H1 (cell line): Measurements from ENCODE around the gene STX4. TPM values are rescaled to one million over a fixed set of nuclear protein-coding genes. Genes with fewer than 3 reads are reported as not detected.

Experiments used
- CTCF ChIA-PET: fragments of 300-600 bp; sonication (Branson Sonifier 250); formaldehyde crosslinking; loops from one replicate; lab custom pipeline; 2021; ENCODE audit not compliant: partially characterized antibody; lab: Charles Lee
- POLR2A ChIA-PET: fragments of 300-600 bp; sonication (Branson Sonifier 250); formaldehyde crosslinking; loops from one replicate; lab custom pipeline; 2021; ENCODE audit warnings: inconsistent platforms; ENCODE audit not compliant: partially characterized antibody; lab: Charles Lee
- DNase-seq, 2 experiments: peaks; one replicate each; pipeline versions ENCODE4 v3.0.0 to v3.0.0-alpha.2; 2010 to 2022; ENCODE audit warnings: low spot score in 2 of 2, low read depth in 1 of 2, mixed read lengths in 1 of 2
- FAIRE-seq: peaks from 2 replicates; lab custom pipeline; 2011; peaks lifted over from hg19 to GRCh38; lab: Jason Lieb, UNC
- H2AFZ ChIP-seq: 2 replicates; pipeline ENCODE4 v1.8.1; 2012; ENCODE audit warnings: low read length, inconsistent platforms
- H2AK5ac ChIP-seq: 2 replicates; pipeline ENCODE4 v1.6.1; 2013; ENCODE audit warnings: low read depth, low read length
- H2BK120ac ChIP-seq: replicated peaks from 2 replicates; pipeline ENCODE3; 2013; ENCODE audit warnings: low read depth, low read length, inconsistent platforms
- H2BK12ac ChIP-seq: 2 replicates; pipeline ENCODE4 v1.6.1; 2013; ENCODE audit warnings: low read depth, low read length
- H2BK15ac ChIP-seq: 2 replicates; pipeline ENCODE4 v1.6.1; 2013; ENCODE audit warnings: low read length
- H2BK20ac ChIP-seq: 2 replicates; pipeline ENCODE4 v1.6.1; 2013; ENCODE audit warnings: low read length
- H2BK5ac ChIP-seq: 2 replicates; pipeline ENCODE4 v1.6.1; 2013; ENCODE audit warnings: low read depth, low read length
- H3K14ac ChIP-seq: 2 replicates; pipeline ENCODE4 v1.6.1; 2013; ENCODE audit warnings: inconsistent platforms; ENCODE audit not compliant: insufficient read length
- H3K18ac ChIP-seq: 2 replicates; pipeline ENCODE4 v1.6.1; 2013; ENCODE audit warnings: low read length; ENCODE audit errors: extremely low read depth
- H3K23ac ChIP-seq: 2 replicates; pipeline ENCODE4 v1.6.1; 2013; ENCODE audit warnings: inconsistent platforms; ENCODE audit not compliant: insufficient read length
- H3K23me2 ChIP-seq: 2 replicates; pipeline ENCODE4 v1.6.1; 2013; ENCODE audit warnings: low read depth, low read length
- H3K27ac ChIP-seq: 2 replicates; pipeline ENCODE4 v1.6.1; 2011; ENCODE audit warnings: low read depth, low read length, inconsistent platforms
- H3K27me3 ChIP-seq, 4 experiments: replicated peaks in 1 of 4; 1 replicate in 1 of 4; 2 replicates in 3 of 4; pipeline versions ENCODE4 v1.6.1 to v1.8.1; 2011 to 2013; ENCODE audit warnings: low read length in 3 of 4, mild to moderate bottlenecking in 3 of 4, inconsistent platforms in 2 of 4, mixed read lengths in 2 of 4, moderate library complexity in 1 of 4; ENCODE audit not compliant: control insufficient read depth in 3 of 4, insufficient read depth in 3 of 4; ENCODE audit errors: extremely low read depth in 1 of 4
- H3K36me3 ChIP-seq, 4 experiments: 2 replicates each; pipeline versions ENCODE4 v1.6.1 to v1.8.1; 2011 to 2013; ENCODE audit warnings: mild to moderate bottlenecking in 4 of 4, low read length in 3 of 4, moderate library complexity in 2 of 4, control low read depth in 1 of 4, inconsistent platforms in 1 of 4; ENCODE audit not compliant: insufficient read depth in 4 of 4, control insufficient read depth in 2 of 4
- H3K4ac ChIP-seq: replicated peaks from 2 replicates; pipeline ENCODE3; 2013; ENCODE audit warnings: low read length, low read depth, mixed read lengths, inconsistent platforms; ENCODE audit not compliant: insufficient read length
- H3K4me1 ChIP-seq, 4 experiments: replicated peaks in 1 of 4; 1 replicate in 1 of 4; 2 replicates in 3 of 4; pipeline versions ENCODE4 v1.6.1 to v1.8.1; 2011 to 2013; ENCODE audit warnings: low read length in 3 of 4, inconsistent platforms in 2 of 4, mixed read lengths in 1 of 4; ENCODE audit not compliant: insufficient read depth in 4 of 4, control insufficient read depth in 3 of 4
- H3K4me2 ChIP-seq, 2 experiments: 2 replicates each; pipeline versions ENCODE4 v1.6.1 to v1.8.1; 2011 to 2013; ENCODE audit warnings: low read depth in 2 of 2, low read length in 2 of 2, control low read depth in 1 of 2, inconsistent platforms in 1 of 2, mild to moderate bottlenecking in 1 of 2; ENCODE audit not compliant: insufficient read depth in 1 of 2
- H3K4me3 ChIP-seq, 4 experiments: fragments of 200-600, 300-600 bp in 1 of 4; sonication (generic), shearing (Covaris generic), sonication (Bioruptor Twin) in 1 of 4; 2 replicates each; pipeline versions ENCODE4 v1.5.1 to v1.8.1; 2011 to 2016; ENCODE audit warnings: low read length in 4 of 4, low read depth in 3 of 4, control low read depth in 2 of 4, inconsistent platforms in 2 of 4, mild to moderate bottlenecking in 2 of 4, mixed read lengths in 1 of 4, moderate library complexity in 1 of 4; ENCODE audit not compliant: insufficient read depth in 2 of 4; ENCODE audit errors: extremely low read depth in 1 of 4
- H3K56ac ChIP-seq: replicated peaks from 2 replicates; pipeline ENCODE3; 2013; ENCODE audit warnings: low read depth, mild to moderate bottlenecking, mixed read lengths, low read length, inconsistent platforms; ENCODE audit not compliant: insufficient read length
- H3K79me1 ChIP-seq: 2 replicates; pipeline ENCODE4 v1.6.1; 2013; ENCODE audit warnings: low read depth, low read length, control low read depth
- H3K79me2 ChIP-seq, 2 experiments: 2 replicates each; pipeline versions ENCODE4 v1.6.1 to v1.8.1; 2012 to 2013; ENCODE audit warnings: low read length in 2 of 2, mild to moderate bottlenecking in 2 of 2, inconsistent platforms in 1 of 2; ENCODE audit not compliant: insufficient read depth in 2 of 2, control insufficient read depth in 1 of 2
- H3K9ac ChIP-seq, 4 experiments: replicated peaks in 1 of 4; 1 replicate in 1 of 4; 2 replicates in 3 of 4; pipeline versions ENCODE4 v1.6.1 to v1.8.1; 2011 to 2013; ENCODE audit warnings: low read depth in 3 of 4, low read length in 3 of 4, control low read depth in 2 of 4, mild to moderate bottlenecking in 2 of 4, moderate library complexity in 2 of 4, inconsistent platforms in 1 of 4; ENCODE audit errors: extremely low read depth in 1 of 4
- H3K9me3 ChIP-seq, 2 experiments: 2 replicates each; pipeline versions ENCODE4 v1.6.1 to v1.8.1; 2012 to 2013; ENCODE audit warnings: mild to moderate bottlenecking in 2 of 2, moderate library complexity in 2 of 2, control low read depth in 1 of 2, inconsistent platforms in 1 of 2, low read depth in 1 of 2, low read length in 1 of 2, mixed read lengths in 1 of 2; ENCODE audit not compliant: insufficient read depth in 2 of 2
- H4K20me1 ChIP-seq, 2 experiments: replicated peaks in 1 of 2; 2 replicates each; pipeline versions ENCODE3 to v1.8.1; 2011 to 2013; ENCODE audit warnings: inconsistent platforms in 2 of 2, low read length in 2 of 2, mild to moderate bottlenecking in 1 of 2; ENCODE audit not compliant: insufficient read depth in 2 of 2, control insufficient read depth in 1 of 2
- H4K5ac ChIP-seq: 2 replicates; pipeline ENCODE4 v1.6.1; 2013; ENCODE audit warnings: low read length, low read depth, mixed read lengths, inconsistent platforms; ENCODE audit not compliant: insufficient read length
- H4K8ac ChIP-seq: 2 replicates; pipeline ENCODE4 v1.8.0; 2013; ENCODE audit warnings: mild to moderate bottlenecking, moderate library complexity, low read length, inconsistent platforms; ENCODE audit not compliant: insufficient read depth; ENCODE audit errors: extremely low read depth
- H4K91ac ChIP-seq: replicated peaks from 2 replicates; pipeline ENCODE3; 2013; ENCODE audit warnings: low read length, mixed read lengths, inconsistent platforms; ENCODE audit not compliant: insufficient read length
- CBX5 ChIP-seq: fragments of 300-800, 300-1000 bp; sonication (generic); IDR thresholded peaks from 2 replicates; pipeline ENCODE4 v1.7.1; 2016; ENCODE audit warnings: antibody characterized with exemption, low read length, low read depth
- EGR1 ChIP-seq: IDR thresholded peaks from 2 replicates; pipeline ENCODE4 v1.6.1; 2011; ENCODE audit warnings: low read depth, low read length, borderline replicate concordance
- GABPA ChIP-seq: IDR thresholded peaks from 2 replicates; pipeline ENCODE4 v1.6.1; 2011; ENCODE audit warnings: mild to moderate bottlenecking, low read length, moderate library complexity, borderline replicate concordance; ENCODE audit not compliant: insufficient read depth
- HDAC2 ChIP-seq, 2 experiments: fragments of 300-600 bp in 1 of 2; sonication (generic) in 1 of 2; IDR thresholded peaks; 2 replicates each; pipeline ENCODE4 v1.6.1; 2011 to 2012; ENCODE audit warnings: low read depth in 2 of 2, low read length in 2 of 2, mild to moderate bottlenecking in 2 of 2, moderate library complexity in 2 of 2, borderline replicate concordance in 1 of 2, inconsistent platforms in 1 of 2
- KDM4A ChIP-seq: IDR thresholded peaks from one replicate; pipeline ENCODE4 v1.7.1; 2012; ENCODE audit warnings: low read depth, mild to moderate bottlenecking, moderate library complexity, low read length, inconsistent platforms; ENCODE audit not compliant: severe bottlenecking
- KDM5A ChIP-seq: fragments of 200-600 bp; IDR thresholded peaks from 2 replicates; pipeline ENCODE4 v1.7.1; 2012; ENCODE audit warnings: mild to moderate bottlenecking, low read length, inconsistent platforms, mixed read lengths
- POU5F1 ChIP-seq: IDR thresholded peaks from 2 replicates; pipeline ENCODE4 v1.6.1; 2011; ENCODE audit warnings: low read depth, mild to moderate bottlenecking, low read length, moderate library complexity
- SP1 ChIP-seq: IDR thresholded peaks from 2 replicates; pipeline ENCODE4 v1.6.1; 2011; ENCODE audit warnings: low read depth, low read length
- SRF ChIP-seq: IDR thresholded peaks from 2 replicates; pipeline ENCODE4 v1.6.1; 2011; ENCODE audit warnings: mild to moderate bottlenecking, low read depth, low read length, moderate library complexity
- TCF12 ChIP-seq: IDR thresholded peaks from 2 replicates; pipeline ENCODE4 v1.6.1; 2011; ENCODE audit warnings: low read depth, mild to moderate bottlenecking, low read length
- TEAD4 ChIP-seq: IDR thresholded peaks from 2 replicates; pipeline ENCODE4 v1.6.1; 2012; ENCODE audit warnings: low read depth, low read length, inconsistent platforms, mixed read lengths
- WGBS, 2 experiments: shearing (Covaris generic) in 1 of 2; methylation state at CpG; one replicate each; pipeline versions ENCODE4 v1.1.6 to v1.1.7; 2013 to 2015; ENCODE audit warnings: low lambda C conversion rate in 2 of 2, mixed read lengths in 2 of 2, inconsistent platforms in 1 of 2, low coverage in 1 of 2, missing lambda C conversion rate in 1 of 2; ENCODE audit not compliant: insufficient replicate concordance in 2 of 2, insufficient coverage in 1 of 2, insufficient read length in 1 of 2; ENCODE audit errors: extremely low coverage in 1 of 2, missing lambda C conversion rate in 1 of 2; 5-methylcytosine and 5-hydroxymethylcytosine counted together
- polyA plus RNA-seq, 7 experiments: library from polyadenylated mRNA; depleted of rRNA in 3 of 7; stranded (reverse) in 5 of 7; unstranded in 2 of 7; fragments of >200 nt in 5 of 7; fragments of 200-250 nt in 2 of 7; gene quantifications; 1 replicate in 5 of 7; 2 replicates in 1 of 7; 4 replicates in 1 of 7; pipeline versions ENCODE4 v1.2.1 to v1.2.3, GENCODE V29; 2011 to 2013; ENCODE audit warnings: missing spikeins in 2 of 7, mixed read lengths in 2 of 7
- total RNA-seq: library from RNA; stranded (reverse); fragmentation: NEBNext Ultra II Directional; extraction: Animal tissue kit (Norgen Biotek cat#: 25700); gene quantifications from 2 replicates; pipeline ENCODE4 v1.2.1, GENCODE V29; 2021

The STX4 gene
- total and polyA plus RNA-seq, 2 of the 8 experiments (the other 6 are each of a cell fraction or from before 2014, with no cell fraction given): 25.8 to 32.3 TPM

- no peak overlapping the region for H3K14ac ChIP-seq
These were observed 30.1 kb downstream of the STX4 start for GRCh38 chr16:31063495-31063842.

More at GRCh38 chr16:31063495-31063842, 30.1 kb downstream of the STX4 start:
- Histone ChIP-seq H3K9me3 (no peaks in the 10 kb centered on the region), H3K4me3 (no peak overlapping the region), H3K56ac (no peak overlapping the region), H3K27me3 (no peaks in the 10 kb centered on the region), H4K8ac (0 out of 2 replicates have a peak overlapping the region, but pooled peaks have one; percentile 5), H3K79me1 (peaks cover 5% of the 10 kb centered on the region; the same call in 1 of the 2 replicates), H2BK12ac (no peak overlapping the region), H3K18ac (no peak overlapping the region), H3K36me3 (peaks cover 6 to 28% (median 14%) of the 10 kb centered on the region in 4 experiments; a peak in 6 of 8 replicates), H2AK5ac (no peak overlapping the region), H3K4me1 (no peaks in the 10 kb centered on the region), H3K4me2 (no peak overlapping the region), H2BK5ac (no peak overlapping the region), H2AFZ (no peak overlapping the region), H3K23ac (no peak overlapping the region), H4K91ac (no peak overlapping the region), H2BK20ac (no peak overlapping the region), H3K23me2 (no peaks in the 10 kb centered on the region), H3K27ac (no peak overlapping the region), H3K9ac (no peak overlapping the region), H2BK120ac (no peak overlapping the region), H4K5ac (no peak overlapping the region), H4K20me1 (peaks cover 0 to 15% of the 10 kb centered on the region in 2 experiments), H3K4ac (no peak overlapping the region), H3K79me2 (peaks cover 0 to 24% of the 10 kb centered on the region in 2 experiments; a peak in 2 of 4 replicates), H2BK15ac (no peak overlapping the region)
- ChIA-PET POLR2A (interaction anchor here (0.7 to 2.3 kb wide), 8 partner anchors 11 to 116 kb away, joined by 3 to 10 read pairs (median 4); partner anchors contain the start of genes FUS, ZNF646 and ZNF668), CTCF (interaction anchor here (0.7 to 2.3 kb wide), 2 partner anchors 13 to 78 kb away, joined by 3 to 7 read pairs; no protein-coding TSS in a partner anchor)
- WGBS, 2 experiments: 99% methylated on average over 9 of the region's 9 CpGs; no CpG with 5 or more reads in 1 of the 2 experiments
- no peak for DNase-seq
- TF ChIP-seq SP1: no peak
- no peak for TF ChIP-seq SRF
- no peak for TF ChIP-seq POU5F1
- no peak for TF ChIP-seq GABPA
- no peak for TF ChIP-seq CBX5
- no peak for TF ChIP-seq KDM5A
- no peak for TF ChIP-seq EGR1
- no peak for TF ChIP-seq TEAD4
- no peak for TF ChIP-seq HDAC2 (IDR thresholded peaks at IDR 0.05; ENCODE audit: borderline replicate concordance in 1 of 2, low read depth in 2 of 2, low read length in 2 of 2)
- TF ChIP-seq TCF12: no peak
- TF ChIP-seq KDM4A: no peak
- no peak for FAIRE-seq
